D341Med (cell line): ENCODE data around the gene MARCHF4.
A peak's percentile ranks its signal among the peaks of the same experiment; 100 is the strongest.

Source experiments
- DNase-seq: peaks from one replicate; pipeline ENCODE4 v3.0.0; 2012; ENCODE audit warnings: low spot score

MARCHF4 gene

GRCh38 chr2:216349366-216349765 lies 22.9 kb downstream of the MARCHF4 start:
- no peak for DNase-seq

- DNase-seq, result no peak
Measured at GRCh38 chr2:216348756-216349308, 23.5 kb downstream of the MARCHF4 start.

DNA sequence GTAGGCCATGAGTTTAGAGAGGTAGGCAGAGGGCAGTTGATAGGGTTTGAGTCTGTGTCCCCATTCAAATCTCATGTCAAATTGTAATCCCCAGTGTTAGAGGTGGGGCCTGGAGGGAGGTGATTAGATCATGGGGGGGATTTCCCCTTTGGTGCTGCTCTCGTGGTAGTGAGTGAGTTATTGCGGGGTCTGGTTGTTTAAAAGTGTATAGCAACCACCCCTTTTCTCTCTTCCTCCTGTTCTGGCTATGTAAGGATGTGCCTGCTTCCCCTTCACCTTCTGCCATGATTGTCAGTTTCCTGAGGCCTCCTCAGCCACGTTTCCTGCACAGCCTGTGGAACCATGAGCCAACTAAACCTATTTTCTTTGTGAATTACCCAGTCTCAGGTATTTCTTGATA lies 25.5 kb downstream of the MARCHF4 start:
- DNase-seq, result no peak

DNA sequence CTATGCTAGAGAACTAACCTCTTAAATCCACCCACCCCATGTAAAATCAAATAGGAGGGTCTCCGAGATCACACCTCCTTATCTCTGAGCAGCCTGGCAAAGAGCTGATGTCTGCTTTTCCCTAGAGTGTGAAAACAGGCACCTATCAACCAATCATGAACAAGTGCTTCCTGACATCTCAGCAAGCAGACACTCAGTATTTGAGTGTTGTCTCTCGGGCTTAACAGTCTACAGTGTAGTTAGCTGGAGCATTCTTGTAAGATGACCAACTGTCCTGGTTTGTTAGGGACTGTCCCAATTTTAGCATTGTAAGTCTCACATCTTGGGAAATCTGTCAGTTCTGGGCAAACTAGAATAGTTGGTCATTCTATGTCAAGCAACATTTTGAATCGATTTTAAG lies 26.4 kb downstream of the MARCHF4 start:
- no peak for DNase-seq

DNA sequence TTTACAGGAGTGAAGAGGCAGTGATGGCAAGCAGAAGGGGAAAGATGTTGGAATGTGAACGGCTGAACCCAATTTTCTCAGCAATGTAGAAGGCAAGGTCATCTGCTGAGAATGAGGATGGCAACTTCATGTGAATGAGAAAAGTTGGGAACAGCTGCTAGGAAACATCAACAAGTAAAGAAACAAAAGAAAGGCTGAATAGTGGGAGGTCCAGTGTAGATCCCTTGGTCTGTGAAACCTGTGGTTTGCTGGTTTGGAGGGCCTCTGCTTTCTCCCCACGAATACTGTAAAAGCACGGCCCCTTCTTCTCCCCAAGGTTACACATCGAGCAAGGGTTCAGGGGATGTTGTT lies 27.4 kb downstream of the MARCHF4 start:
- no peak for DNase-seq

DNA sequence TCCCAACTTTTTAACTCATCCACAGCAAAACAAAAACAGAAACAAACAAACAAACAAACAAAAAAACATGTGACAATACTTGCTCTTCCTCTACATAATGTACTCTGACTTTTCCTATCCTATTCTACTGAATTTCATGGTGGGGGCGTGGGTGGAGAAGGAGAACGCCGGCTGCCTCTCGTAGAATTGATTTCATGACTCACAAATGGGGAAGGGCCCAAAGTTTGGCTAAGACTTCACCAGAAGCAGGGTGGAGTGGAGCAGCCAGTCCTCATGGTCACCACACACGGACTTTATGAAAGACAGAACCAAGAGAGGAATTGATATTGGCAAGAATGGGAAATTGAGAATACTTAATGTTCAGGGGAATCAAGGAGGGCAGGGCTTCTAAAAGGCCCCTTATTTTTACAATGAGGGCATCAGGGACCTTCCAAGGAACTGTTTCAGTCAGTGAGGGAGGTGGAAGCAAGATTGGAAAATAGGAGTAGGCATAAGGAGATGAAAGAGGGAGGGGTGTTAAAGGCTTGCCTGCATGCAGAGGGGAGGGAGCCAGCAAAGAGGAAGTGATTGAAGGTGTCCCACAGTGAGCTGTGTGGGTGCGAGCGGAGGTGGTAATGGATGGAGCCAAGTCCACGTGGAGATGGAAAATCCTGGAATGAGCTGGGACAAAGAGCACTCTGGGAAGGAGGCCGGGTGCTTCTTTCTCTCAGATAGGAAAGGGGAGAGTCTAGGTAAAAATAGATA lies 27.9 kb downstream of the MARCHF4 start:
- no peak for DNase-seq

DNA sequence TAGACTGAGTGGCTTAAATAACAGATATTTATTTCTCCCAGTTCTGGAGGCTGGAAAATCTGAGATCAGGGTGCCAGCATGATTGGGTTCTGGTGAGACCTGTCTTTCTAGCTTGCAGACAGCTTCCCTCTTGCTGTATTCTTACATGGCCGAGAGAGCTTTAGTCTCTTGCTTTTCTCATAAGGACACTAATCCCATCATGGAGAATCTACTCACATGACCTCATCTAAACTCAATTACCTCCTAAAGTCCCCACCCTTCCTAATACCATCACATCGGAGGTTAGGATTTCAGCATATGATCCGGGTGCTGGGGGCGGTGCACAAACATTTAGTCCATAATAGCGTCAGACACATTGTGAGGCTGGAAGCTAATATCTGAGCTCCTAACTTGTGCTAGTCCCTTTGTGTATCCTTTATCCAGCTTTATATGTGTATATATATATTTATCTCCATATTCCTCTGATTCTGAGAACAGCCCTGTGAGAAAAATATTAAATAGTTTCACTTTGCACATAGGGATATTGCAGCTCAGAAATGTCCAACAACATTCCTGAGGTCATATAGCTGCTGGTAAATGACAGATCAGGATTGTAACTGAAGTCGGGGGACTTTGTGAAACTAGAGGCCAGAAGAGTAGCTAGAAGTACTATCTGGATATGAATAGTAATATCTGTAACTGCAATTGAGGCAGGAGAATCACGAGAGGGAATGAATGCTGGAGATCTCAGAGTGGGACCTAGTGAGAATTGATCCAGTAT lies 28.9 kb downstream of the MARCHF4 start:
- no peak for DNase-seq

DNA sequence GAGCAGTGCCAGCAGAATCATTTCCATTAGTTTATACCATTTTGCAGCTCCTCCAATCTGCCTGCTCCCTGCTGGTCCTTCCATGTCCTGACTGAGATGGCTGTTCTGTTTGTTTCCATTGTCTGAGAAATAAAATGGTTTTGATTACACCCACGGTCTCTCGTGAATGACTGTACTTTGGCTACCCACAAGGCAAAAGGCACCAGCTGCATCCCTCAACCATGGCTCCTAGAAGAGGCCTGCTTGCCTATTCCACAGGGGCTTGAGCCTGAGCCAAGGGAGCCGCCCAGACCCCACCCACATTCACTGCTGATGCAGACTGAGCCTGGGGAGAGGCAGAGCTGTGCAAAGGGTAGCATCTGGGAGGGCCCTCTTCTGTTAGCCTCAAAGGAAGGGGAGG lies 31.2 kb downstream of the MARCHF4 start:
- no peak for DNase-seq

- no peak for DNase-seq
Measured at GRCh38 chr2:216340280-216340631, 32.0 kb downstream of the MARCHF4 start.

- peak; percentile 80 for DNase-seq
Measured at GRCh38 chr2:216339456-216340279, 32.6 kb downstream of the MARCHF4 start.

- no peak for DNase-seq
Measured at GRCh38 chr2:216335252-216335651, 37.0 kb downstream of the MARCHF4 start.

GRCh38 chr2:216328347-216328746 lies 43.9 kb downstream of the MARCHF4 start:
- no peak for DNase-seq

GRCh38 chr2:216327447-216327935 lies 44.8 kb downstream of the MARCHF4 start:
- no peak for DNase-seq
